GM12878 (cell line): ENCODE data around the gene CD86. TPM values are rescaled to one million over a fixed set of nuclear protein-coding genes. Genes with fewer than 3 reads are reported as not detected.
A peak's percentile ranks its signal among the peaks of the same experiment; 100 is the strongest.

Source experiments
- ATAC-seq: fragments of 200-7000 bp; cut with Tn5 transposase; 3 replicates; pipeline ENCODE4 v1.9.1; 2020; ENCODE audit warnings: mild to moderate bottlenecking, moderate library complexity
- BruUV-seq: library from RNA; stranded (reverse); fragments of 400-500 nt; replicated peaks from 2 replicates; lab custom pipeline; 2021; lab: Mats Ljungman, UMichigan
- CTCF ChIA-PET: fragments of 300-600 bp; sonication (Branson Sonifier 250); formaldehyde crosslinking; extraction: SDS; loops from one replicate; lab custom pipeline; 2021; ENCODE audit warnings: inconsistent platforms; lab: Yijun Ruan, JAX
- POLR2A ChIA-PET: fragments of 350-600 bp; formaldehyde crosslinking; extraction: SDS; loops from one replicate; lab custom pipeline; 2021; ENCODE audit warnings: inconsistent platforms; lab: Charles Lee
- RAD21 ChIA-PET: fragments of 300-600 bp; sonication (Branson Sonifier 250); formaldehyde crosslinking; loops from one replicate; lab custom pipeline; 2023; ENCODE audit warnings: antibody characterized with exemption; ENCODE audit not compliant: unreplicated experiment; lab: Charles Lee
- SMC1A ChIA-PET: fragments of 300-600 bp; sonication (Branson Sonifier 250); formaldehyde crosslinking; loops from one replicate; lab custom pipeline; 2023; ENCODE audit not compliant: unreplicated experiment, uncharacterized antibody; lab: Charles Lee
- DNase-seq: peaks from one replicate; pipeline ENCODE4 v3.0.0-alpha.2; 2011; ENCODE audit warnings: low read depth, low spot score
- FAIRE-seq: peaks from 3 replicates; lab custom pipeline; 2011; peaks lifted over from hg19 to GRCh38; lab: Jason Lieb, UNC
- H2AFZ ChIP-seq: 2 replicates; pipeline ENCODE4 v1.6.0; 2011; ENCODE audit warnings: low read depth, low read length, control low read depth; ENCODE audit not compliant: control insufficient read depth
- H3K27ac ChIP-seq: 2 replicates; pipeline ENCODE4 v1.5.1; 2011; ENCODE audit warnings: control low read depth; ENCODE audit not compliant: control insufficient read depth, insufficient read depth
- H3K27me3 ChIP-seq, 2 experiments: replicated peaks in 1 of 2; 2 replicates each; pipeline versions ENCODE4 v1.6.0 to v1.6.1; 2011; ENCODE audit warnings: low read length in 1 of 2; ENCODE audit not compliant: control insufficient read depth in 2 of 2, insufficient read depth in 2 of 2
- H3K36me3 ChIP-seq, 2 experiments: 2 replicates each; pipeline ENCODE4 v1.5.1; 2011; ENCODE audit warnings: low read length in 1 of 2; ENCODE audit not compliant: control insufficient read depth in 2 of 2, insufficient read depth in 2 of 2
- H3K4me1 ChIP-seq: 2 replicates; pipeline ENCODE4 v1.6.1; 2011; ENCODE audit warnings: mild to moderate bottlenecking, low read length, moderate library complexity, mixed read lengths; ENCODE audit not compliant: control insufficient read depth, insufficient read depth
- H3K4me2 ChIP-seq: 2 replicates; pipeline ENCODE4 v1.6.0; 2011; ENCODE audit warnings: control low read depth; ENCODE audit not compliant: control insufficient read depth, insufficient read depth
- H3K4me3 ChIP-seq: fragments of 200-600 bp; sonication (generic); 2 replicates; pipeline ENCODE4 v1.5.1; 2016
- H3K79me2 ChIP-seq: 2 replicates; pipeline ENCODE4 v1.6.0; 2011; ENCODE audit warnings: low read length; ENCODE audit not compliant: control insufficient read depth, insufficient read depth
- H3K9ac ChIP-seq: 2 replicates; pipeline ENCODE4 v1.8.0; 2011; ENCODE audit warnings: low read length, control low read depth, mixed read lengths; ENCODE audit not compliant: control insufficient read depth, insufficient read depth
- H3K9me3 ChIP-seq: replicated peaks from 3 replicates; pipeline ENCODE4 v1.5.1; 2011; ENCODE audit warnings: mild to moderate bottlenecking, low read length; ENCODE audit not compliant: control insufficient read depth, insufficient read depth
- H4K20me1 ChIP-seq: 2 replicates; pipeline ENCODE4 v1.6.0; 2011; ENCODE audit not compliant: control insufficient read depth, insufficient read depth
- ATF7 ChIP-seq: fragments of 450-650 bp; IDR thresholded peaks from 2 replicates; pipeline ENCODE4 v1.6.1; 2016; ENCODE audit warnings: low read depth, mild to moderate bottlenecking
- BHLHE40 ChIP-seq, 2 experiments: fragments of 450-650 bp in 1 of 2; IDR thresholded peaks; 2 replicates each; pipeline ENCODE4 v1.6.1; 2011 to 2017; ENCODE audit warnings: low read depth in 2 of 2, borderline replicate concordance in 1 of 2, improper control_type of control experiment in 1 of 2, low read length in 1 of 2, mild to moderate bottlenecking in 1 of 2
- CBX5 ChIP-seq: sonication (generic); IDR thresholded peaks from 2 replicates; pipeline ENCODE4 v1.6.1; 2016; ENCODE audit warnings: low read depth, moderate library complexity, mild to moderate bottlenecking, inconsistent platforms
- CREM ChIP-seq: IDR thresholded peaks from 2 replicates; pipeline ENCODE4 v1.6.1; 2014; ENCODE audit warnings: antibody characterized with exemption, low read depth
- EP300 ChIP-seq, 2 experiments: fragments of 150-350 bp in 1 of 2; IDR thresholded peaks; 2 replicates each; pipeline ENCODE4 v1.6.1; 2011 to 2012; ENCODE audit warnings: low read depth in 2 of 2, low read length in 2 of 2, borderline replicate concordance in 1 of 2, improper control_type of control experiment in 1 of 2, inconsistent platforms in 1 of 2; ENCODE audit not compliant: control insufficient read depth in 1 of 2
- FOS ChIP-seq: IDR thresholded peaks from 3 replicates; pipeline ENCODE4 v1.6.1; 2011; ENCODE audit warnings: borderline replicate concordance; ENCODE audit not compliant: insufficient read length; ENCODE audit errors: extremely low read depth
- GATAD2B ChIP-seq: fragments of 450-650 bp; conservative IDR thresholded peaks from 2 replicates; pipeline ENCODE4 v1.6.1; 2017; ENCODE audit warnings: low read depth, mild to moderate bottlenecking, moderate library complexity
- POLR2AphosphoS2 ChIP-seq: IDR thresholded peaks from 2 replicates; pipeline ENCODE4 v1.6.1; 2011; ENCODE audit warnings: low read depth, mild to moderate bottlenecking, low read length, improper control_type of control experiment, moderate library complexity
- RUNX3 ChIP-seq: IDR thresholded peaks from 2 replicates; pipeline ENCODE4 v1.6.1; 2012; ENCODE audit warnings: low read length, inconsistent platforms
- SIN3A ChIP-seq: IDR thresholded peaks from 2 replicates; pipeline ENCODE4 v1.6.1; 2012; ENCODE audit warnings: low read depth, low read length, improper control_type of control experiment
- ZNF207 ChIP-seq: fragments of 450-650 bp; IDR thresholded peaks from 2 replicates; pipeline ENCODE4 v1.6.1; 2014; ENCODE audit warnings: antibody characterized with exemption, mild to moderate bottlenecking, borderline replicate concordance
- WGBS: methylation state at CpG from one replicate; pipeline ENCODE4 v1.1.6; 2016; ENCODE audit warnings: low lambda C conversion rate; ENCODE audit not compliant: insufficient replicate concordance, insufficient coverage; ENCODE audit errors: missing lambda C conversion rate; 5-methylcytosine and 5-hydroxymethylcytosine counted together
- in situ Hi-C: fragments of 300-500 bp; cut with MboI; formaldehyde crosslinking; loops from 9 replicates; pipeline ENCODE4 v1.14.3; 2018; ENCODE audit warnings: mixed read lengths
- intact Hi-C: fragments of 100-400 bp; cut with micrococcal nuclease; formaldehyde crosslinking; loops from one replicate; pipeline ENCODE4 v1.14.2; 2022; ENCODE audit not compliant: unreplicated experiment
- polyA plus RNA-seq, 11 experiments: library from polyadenylated mRNA; depleted of rRNA in 4 of 11; unstranded in 6 of 11; stranded (reverse) in 5 of 11; fragments of >200 nt; fragmentation: Nextera tagmentation in 4 of 11; fragmentation: Illumina TruSeq in 1 of 11; extraction: Ambion mirVana in 4 of 11; extraction: Trizol in 1 of 11; gene quantifications; 1 replicate in 1 of 11; 2 replicates in 10 of 11; pipeline versions ENCODE4 v1.2.1 to v1.2.3, GENCODE V29; 2011 to 2016; ENCODE audit warnings: inconsistent platforms in 2 of 11, missing spikeins in 2 of 11, low read depth in 1 of 11
- total RNA-seq, 4 experiments: library from RNA; depleted of rRNA in 3 of 4; stranded (reverse); fragments of >200 nt in 3 of 4; fragmentation: Illumina TruSeq in 1 of 4; extraction: Trizol in 1 of 4; gene quantifications; 2 replicates each; pipeline versions ENCODE4 v1.2.1 to v1.2.3, GENCODE V29; 2013 to 2021
- TF ChIP-seq, protein P1 (sequence below): fragments of 450-650 bp; IDR thresholded peaks from 2 replicates; pipeline ENCODE4 v1.6.1; 2016; ENCODE audit warnings: mild to moderate bottlenecking
- TF ChIP-seq, protein P2 (sequence below): fragments of 450-650 bp; IDR thresholded peaks from 2 replicates; pipeline ENCODE4 v1.6.1; 2017; ENCODE audit warnings: borderline replicate concordance
- TF ChIP-seq, protein P3 (sequence below): IDR thresholded peaks from 2 replicates; pipeline ENCODE4 v1.6.1; 2012; ENCODE audit warnings: mild to moderate bottlenecking, low read depth, low read length
- TF ChIP-seq, protein P4 (sequence below): fragments of 450-650 bp; IDR thresholded peaks from 2 replicates; pipeline ENCODE4 v1.6.1; 2016; ENCODE audit warnings: mild to moderate bottlenecking

CD86 gene
- total and polyA plus RNA-seq, 10 of the 15 experiments (the other 5 are each of a cell fraction or from before 2014, with no cell fraction given) = 40.9 to 100 (median 55.5) TPM

DNA sequence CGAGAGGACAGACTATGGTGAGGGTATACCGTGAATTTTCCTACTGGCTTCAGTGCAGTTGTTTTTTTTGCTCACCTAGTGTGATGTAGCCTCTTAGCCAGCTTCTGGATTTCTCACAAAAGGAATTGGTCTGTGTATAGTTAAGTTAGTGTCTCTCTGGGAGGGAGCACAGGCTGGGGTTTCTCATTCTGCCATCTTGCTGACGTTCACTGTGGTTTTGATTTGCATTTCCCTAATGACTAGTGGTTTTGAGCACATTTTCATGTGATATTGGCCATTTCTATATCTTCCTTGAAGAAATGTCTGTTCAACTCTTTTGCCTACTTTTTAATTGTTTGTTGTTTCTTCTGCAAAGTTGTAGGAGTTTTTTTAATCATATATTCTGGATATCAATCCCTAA lies 2.2 kb upstream of the CD86 start:
- BruUV-seq = no TSS peak
- 20% methylated on average over 3 of the region's 3 CpGs for WGBS
- Histone ChIP-seq H3K4me2 (no peak overlapping the region), H3K27me3 (no peaks in the 10 kb centered on the region), H4K20me1 (no peaks in the 10 kb centered on the region), H3K4me1 (peaks cover 13% of the 10 kb centered on the region), H3K27ac (no peak overlapping the region), H3K9ac (no peak overlapping the region), H2AFZ (no peak overlapping the region), H3K4me3 (no peak overlapping the region), H3K79me2 (peaks cover 28% of the 10 kb centered on the region), H3K36me3 (peaks cover 4 to 5% of the 10 kb centered on the region in 2 experiments), H3K9me3 (peaks cover 22% of the 10 kb centered on the region)
- intact Hi-C loops = no loop called here
- POLR2A ChIA-PET = no interaction called here
- CTCF ChIA-PET = no interaction called here
- in situ Hi-C loops = no loop called here
- FAIRE-seq = peak; percentile 27
- SMC1A ChIA-PET = interaction anchor here (1.7 to 22.2 kb wide), 5 partner anchors 12 to 42 kb away, joined by 10 to 394 read pairs (median 46); no protein-coding TSS in a partner anchor
- DNase-seq = no peak
- ATAC-seq = peak; percentile 66
- RAD21 ChIA-PET = interaction anchor here (1.0 to 2.5 kb wide), 4 partner anchors 12 to 41 kb away, joined by 3 to 19 read pairs (median 4); no protein-coding TSS in a partner anchor
- TF ChIP-seq GATAD2B = no peak
- peak; percentile 90 for TF ChIP-seq RUNX3
- TF ChIP-seq, protein P1, sequence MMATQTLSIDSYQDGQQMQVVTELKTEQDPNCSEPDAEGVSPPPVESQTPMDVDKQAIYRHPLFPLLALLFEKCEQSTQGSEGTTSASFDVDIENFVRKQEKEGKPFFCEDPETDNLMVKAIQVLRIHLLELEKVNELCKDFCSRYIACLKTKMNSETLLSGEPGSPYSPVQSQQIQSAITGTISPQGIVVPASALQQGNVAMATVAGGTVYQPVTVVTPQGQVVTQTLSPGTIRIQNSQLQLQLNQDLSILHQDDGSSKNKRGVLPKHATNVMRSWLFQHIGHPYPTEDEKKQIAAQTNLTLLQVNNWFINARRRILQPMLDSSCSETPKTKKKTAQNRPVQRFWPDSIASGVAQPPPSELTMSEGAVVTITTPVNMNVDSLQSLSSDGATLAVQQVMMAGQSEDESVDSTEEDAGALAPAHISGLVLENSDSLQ = peak; percentile 14; the same call in 1 of the 2 replicates
- no peak for TF ChIP-seq POLR2AphosphoS2
- no peak for TF ChIP-seq FOS
- TF ChIP-seq ZNF207 = no peak
- TF ChIP-seq, protein P2, sequence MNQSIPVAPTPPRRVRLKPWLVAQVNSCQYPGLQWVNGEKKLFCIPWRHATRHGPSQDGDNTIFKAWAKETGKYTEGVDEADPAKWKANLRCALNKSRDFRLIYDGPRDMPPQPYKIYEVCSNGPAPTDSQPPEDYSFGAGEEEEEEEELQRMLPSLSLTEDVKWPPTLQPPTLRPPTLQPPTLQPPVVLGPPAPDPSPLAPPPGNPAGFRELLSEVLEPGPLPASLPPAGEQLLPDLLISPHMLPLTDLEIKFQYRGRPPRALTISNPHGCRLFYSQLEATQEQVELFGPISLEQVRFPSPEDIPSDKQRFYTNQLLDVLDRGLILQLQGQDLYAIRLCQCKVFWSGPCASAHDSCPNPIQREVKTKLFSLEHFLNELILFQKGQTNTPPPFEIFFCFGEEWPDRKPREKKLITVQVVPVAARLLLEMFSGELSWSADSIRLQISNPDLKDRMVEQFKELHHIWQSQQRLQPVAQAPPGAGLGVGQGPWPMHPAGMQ = no peak
- TF ChIP-seq ATF7 = 0 out of 2 replicates have a peak, but pooled peaks have one; percentile 25
- no peak for TF ChIP-seq CBX5
- TF ChIP-seq, protein P3, sequence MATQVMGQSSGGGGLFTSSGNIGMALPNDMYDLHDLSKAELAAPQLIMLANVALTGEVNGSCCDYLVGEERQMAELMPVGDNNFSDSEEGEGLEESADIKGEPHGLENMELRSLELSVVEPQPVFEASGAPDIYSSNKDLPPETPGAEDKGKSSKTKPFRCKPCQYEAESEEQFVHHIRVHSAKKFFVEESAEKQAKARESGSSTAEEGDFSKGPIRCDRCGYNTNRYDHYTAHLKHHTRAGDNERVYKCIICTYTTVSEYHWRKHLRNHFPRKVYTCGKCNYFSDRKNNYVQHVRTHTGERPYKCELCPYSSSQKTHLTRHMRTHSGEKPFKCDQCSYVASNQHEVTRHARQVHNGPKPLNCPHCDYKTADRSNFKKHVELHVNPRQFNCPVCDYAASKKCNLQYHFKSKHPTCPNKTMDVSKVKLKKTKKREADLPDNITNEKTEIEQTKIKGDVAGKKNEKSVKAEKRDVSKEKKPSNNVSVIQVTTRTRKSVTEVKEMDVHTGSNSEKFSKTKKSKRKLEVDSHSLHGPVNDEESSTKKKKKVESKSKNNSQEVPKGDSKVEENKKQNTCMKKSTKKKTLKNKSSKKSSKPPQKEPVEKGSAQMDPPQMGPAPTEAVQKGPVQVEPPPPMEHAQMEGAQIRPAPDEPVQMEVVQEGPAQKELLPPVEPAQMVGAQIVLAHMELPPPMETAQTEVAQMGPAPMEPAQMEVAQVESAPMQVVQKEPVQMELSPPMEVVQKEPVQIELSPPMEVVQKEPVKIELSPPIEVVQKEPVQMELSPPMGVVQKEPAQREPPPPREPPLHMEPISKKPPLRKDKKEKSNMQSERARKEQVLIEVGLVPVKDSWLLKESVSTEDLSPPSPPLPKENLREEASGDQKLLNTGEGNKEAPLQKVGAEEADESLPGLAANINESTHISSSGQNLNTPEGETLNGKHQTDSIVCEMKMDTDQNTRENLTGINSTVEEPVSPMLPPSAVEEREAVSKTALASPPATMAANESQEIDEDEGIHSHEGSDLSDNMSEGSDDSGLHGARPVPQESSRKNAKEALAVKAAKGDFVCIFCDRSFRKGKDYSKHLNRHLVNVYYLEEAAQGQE = no peak
- TF ChIP-seq SIN3A = no peak
- TF ChIP-seq BHLHE40 (IDR thresholded peaks at IDR 0.05; ENCODE audit: borderline replicate concordance in 1 of 2, low read depth in 2 of 2, low read length in 1 of 2) = peak in 1 of 2 experiments; percentile 68; a peak in 1 of 4 replicates
- peak; percentile 39; the same call in 1 of the 2 replicates for TF ChIP-seq CREM
- TF ChIP-seq, protein P4, sequence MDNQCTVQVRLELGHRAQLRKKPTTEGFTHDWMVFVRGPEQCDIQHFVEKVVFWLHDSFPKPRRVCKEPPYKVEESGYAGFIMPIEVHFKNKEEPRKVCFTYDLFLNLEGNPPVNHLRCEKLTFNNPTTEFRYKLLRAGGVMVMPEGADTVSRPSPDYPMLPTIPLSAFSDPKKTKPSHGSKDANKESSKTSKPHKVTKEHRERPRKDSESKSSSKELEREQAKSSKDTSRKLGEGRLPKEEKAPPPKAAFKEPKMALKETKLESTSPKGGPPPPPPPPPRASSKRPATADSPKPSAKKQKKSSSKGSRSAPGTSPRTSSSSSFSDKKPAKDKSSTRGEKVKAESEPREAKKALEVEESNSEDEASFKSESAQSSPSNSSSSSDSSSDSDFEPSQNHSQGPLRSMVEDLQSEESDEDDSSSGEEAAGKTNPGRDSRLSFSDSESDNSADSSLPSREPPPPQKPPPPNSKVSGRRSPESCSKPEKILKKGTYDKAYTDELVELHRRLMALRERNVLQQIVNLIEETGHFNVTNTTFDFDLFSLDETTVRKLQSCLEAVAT = peak; percentile 48; the same call in 1 of the 2 replicates
- peak; percentile 35 to 50; a peak in 2 of 4 replicates for TF ChIP-seq EP300 (IDR thresholded peaks at IDR 0.05; ENCODE audit: borderline replicate concordance in 1 of 2, control insufficient read depth in 1 of 2, low read depth in 2 of 2, low read length in 2 of 2)
